IPS DF 4.7 (cell line): ENCODE results near the gene ADSL.
"Not testable (repeated sequence)": the region's sequence is repeated elsewhere in the genome, so short reads cannot be mapped to it uniquely, and the experiment has no call there.

Experiments used
- DNase-seq: peaks from one replicate; pipeline ENCODE4 v3.0.0-alpha.2; 2013; ENCODE audit warnings: low spot score; ENCODE audit errors: extremely low read depth

The ADSL gene

DNA sequence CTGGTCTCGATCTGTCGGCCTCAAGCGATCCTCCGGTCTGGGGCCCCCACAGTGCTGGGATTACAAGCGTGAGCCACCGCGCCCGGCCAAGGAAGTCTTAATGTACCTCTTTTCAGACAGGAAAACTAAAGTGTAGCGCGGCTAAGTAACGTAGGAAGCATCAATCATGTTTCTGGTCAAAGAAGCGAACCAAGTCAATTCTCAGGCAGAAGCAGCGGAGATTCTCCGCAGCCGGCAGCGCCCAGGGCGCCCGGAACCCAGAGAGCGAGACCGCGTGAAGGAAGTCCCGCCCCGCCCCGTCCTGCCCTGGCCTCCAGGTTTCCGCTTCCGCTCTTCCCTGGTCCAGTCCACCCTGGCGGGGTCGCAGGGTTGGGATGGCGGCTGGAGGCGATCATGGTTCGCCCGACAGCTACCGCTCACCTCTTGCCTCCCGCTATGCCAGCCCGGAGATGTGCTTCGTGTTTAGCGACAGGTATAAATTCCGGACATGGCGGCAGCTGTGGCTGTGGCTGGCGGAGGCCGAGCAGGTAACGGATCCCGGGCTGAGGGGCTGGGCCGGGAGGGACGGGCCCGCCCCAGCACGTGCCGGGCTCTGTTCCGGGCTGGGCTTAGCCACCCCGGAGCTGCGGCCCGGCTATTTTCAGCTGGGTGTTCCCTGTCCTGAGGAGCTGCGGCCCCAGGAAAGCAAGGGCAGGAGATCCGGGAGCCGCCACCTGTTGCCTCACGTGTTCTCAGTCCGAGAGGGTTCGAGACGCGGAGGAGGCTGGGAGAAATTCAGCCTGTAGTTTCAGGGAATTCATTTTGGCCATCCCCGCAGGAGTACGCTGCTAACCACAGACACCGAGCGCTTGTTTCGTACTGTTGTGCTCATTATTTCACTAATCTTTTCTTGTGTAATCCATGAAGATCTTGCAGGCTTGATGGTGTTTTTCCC lies at the start of gene ADSL:
Gene ADSL, plus strand, starts transcription at position 316 of the 934 bp plus-strand sequence. Its CDS starts 59 bp downstream, at position 375.
- no peak for DNase-seq

DNA sequence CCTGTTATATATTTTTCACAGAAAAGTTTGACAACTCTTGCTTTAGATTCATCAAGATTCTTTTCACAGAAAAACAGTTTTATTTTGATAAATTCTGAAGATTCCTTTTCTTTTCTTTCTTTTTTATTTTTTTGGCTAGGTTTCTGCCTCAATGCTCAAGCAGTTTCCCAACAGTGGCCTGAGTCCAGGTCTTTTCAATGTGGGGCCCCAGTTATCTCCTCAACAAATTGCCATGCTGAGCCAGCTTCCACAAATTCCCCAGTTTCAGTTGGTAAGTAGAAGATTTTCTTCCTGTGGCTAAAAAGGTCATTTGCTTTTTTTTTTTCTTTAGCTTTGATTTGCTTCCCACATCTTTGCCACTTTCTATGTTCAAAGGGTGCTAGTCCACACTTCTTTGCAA lies 46.0 kb upstream of the ADSL start:
- DNase-seq: no peak

DNA sequence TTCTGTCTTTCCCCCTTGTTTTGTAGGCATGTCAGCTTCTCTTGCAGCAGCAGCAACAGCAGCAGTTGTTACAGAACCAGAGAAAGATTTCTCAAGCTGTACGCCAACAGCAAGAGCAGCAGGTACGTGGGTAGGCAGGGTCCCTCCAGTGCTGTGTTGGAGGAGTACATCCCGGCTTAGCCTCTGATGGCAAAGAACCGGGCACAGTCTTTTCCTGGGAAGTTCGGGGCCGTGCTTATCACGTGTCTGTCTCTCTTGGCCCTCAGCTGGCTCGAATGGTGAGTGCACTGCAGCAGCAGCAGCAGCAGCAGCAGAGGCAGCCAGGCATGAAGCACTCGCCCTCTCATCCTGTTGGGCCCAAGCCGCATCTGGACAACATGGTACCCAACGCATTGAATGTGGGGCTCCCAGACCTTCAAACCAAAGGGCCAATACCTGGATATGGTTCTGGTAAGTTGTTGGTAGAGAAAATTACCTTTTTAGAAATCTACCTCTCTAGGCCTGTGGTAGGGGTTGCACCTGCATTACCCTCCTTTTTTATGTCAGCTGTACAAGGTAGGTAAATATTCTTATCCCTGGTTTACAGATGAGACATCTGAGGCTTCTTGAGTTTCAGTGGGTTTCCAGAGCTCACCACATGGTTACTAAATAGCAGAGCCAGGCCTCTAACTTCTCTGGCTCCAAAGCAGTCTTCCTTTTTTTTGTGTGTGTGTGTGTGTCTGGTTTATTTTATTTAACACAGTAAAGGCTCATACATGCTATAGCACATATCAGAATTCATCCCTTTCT lies 45.2 kb upstream of the ADSL start:
- DNase-seq: no peak

DNA sequence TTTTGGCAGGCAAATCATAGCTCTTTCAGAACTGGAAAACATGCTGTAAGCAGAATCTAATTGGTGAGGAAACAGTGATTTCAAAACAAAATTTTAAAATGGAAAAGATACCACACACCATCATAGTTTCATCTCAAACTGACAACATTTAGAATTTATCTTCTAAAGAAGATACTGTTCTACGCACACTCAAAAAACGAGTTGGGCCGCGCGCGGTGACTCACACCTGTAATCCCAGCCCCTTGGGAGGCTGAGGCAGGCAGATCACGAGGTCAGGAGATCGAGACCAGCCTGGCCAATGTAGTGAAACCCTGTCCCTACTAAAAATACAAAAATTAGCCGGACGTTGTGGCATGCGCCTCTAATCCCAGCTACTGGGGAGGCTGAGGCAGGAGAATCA lies 44.2 kb upstream of the ADSL start:
- DNase-seq: no peak

DNA sequence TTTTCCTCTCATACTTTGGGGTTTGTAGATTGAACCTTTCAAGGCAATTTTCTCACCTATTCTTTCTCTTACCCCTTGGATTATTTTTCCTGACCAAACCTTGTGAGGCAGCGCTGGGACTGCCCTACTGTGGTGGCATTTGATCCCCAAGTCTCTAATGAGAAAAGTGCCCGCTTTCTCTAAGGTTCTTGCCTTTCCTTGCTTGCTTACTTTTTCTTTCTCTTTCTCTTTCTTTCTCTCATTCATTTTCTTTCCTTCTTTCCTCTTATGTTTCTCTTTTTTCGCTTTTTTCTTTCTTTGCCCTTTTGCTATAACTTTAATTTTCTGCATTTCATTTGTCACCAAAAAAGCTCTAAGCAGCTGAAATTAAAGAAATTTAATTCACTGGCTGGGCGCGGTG lies 40.7 kb upstream of the ADSL start:
- no peak for DNase-seq

DNA sequence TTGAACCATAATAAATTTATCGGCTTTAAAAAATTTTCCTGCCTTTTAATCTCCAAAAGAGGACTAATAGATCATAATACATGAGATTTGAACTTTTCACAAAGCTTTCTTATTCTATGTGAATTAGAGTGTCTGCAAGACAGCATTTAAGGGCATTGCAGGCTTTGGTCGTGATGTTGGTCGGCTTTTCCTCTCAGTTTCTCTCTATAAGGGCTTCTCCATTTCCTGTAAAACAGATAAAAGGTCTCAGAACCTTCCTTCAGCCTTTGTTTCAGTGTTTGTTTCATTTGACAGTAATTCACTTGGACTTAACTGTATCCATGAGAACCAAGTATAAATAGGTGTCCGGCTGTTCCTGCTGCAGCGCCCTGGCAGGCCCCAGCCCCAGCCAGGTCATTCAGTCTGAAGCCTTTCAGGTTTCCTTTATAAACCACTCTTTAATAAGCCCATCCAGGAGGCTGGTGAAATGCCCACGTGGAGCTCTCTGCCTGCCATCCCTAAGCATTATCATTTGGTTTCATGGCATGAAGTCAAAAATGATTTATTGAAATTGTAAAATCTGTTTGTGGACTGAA lies 37.2 kb upstream of the ADSL start:
- no peak for DNase-seq

DNA sequence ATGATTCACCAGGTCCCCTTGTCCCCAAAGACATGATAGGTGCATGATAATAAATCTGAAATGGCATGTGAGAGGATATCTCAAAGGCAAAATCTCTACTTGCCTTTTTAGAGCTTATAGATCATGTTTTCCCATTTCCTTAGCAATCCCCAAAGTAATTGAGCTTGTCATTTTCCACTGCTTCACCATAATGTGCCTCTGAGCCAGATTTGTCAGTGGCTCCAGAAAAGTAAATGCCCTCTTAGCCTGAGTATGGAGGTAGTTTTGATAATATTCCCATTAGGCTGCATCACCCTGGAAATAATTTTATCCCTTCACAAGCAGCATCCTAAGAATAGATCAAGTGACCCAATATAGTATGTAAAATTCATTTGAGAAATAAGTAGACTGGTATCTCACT lies 36.7 kb upstream of the ADSL start:
- no peak for DNase-seq

DNA sequence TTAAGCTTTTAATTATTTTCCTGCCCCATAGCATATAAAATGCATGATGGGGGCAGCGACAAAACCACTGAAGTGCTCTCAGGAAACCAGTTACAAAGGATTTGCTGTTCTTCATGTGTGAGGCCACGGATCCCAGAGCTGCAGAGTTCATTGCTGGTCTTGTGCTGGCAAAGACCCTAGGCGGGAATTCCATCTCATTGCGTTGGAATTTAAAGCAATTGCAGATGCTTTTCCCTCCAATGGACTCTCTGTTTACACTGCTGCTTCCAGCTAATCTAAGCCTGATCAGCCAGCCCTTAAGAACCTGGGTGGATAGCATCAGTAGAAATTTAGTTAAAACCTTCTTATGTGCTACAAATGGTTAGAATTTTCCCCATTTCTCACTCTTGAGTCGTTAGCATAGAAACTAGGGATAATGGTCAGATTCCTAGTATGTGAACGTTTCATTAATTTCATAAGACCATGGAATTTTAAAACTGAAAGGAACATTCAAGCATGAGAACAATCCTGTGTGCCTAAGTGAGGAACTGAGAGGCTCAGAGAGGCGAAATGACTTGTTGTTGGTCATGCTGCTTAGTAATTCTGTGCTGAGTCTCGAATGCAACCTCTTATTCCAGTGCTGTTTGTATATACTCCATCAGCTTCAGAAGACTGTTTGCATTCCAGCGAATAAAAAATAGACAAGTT lies 36.1 kb upstream of the ADSL start:
- no peak for DNase-seq

DNA sequence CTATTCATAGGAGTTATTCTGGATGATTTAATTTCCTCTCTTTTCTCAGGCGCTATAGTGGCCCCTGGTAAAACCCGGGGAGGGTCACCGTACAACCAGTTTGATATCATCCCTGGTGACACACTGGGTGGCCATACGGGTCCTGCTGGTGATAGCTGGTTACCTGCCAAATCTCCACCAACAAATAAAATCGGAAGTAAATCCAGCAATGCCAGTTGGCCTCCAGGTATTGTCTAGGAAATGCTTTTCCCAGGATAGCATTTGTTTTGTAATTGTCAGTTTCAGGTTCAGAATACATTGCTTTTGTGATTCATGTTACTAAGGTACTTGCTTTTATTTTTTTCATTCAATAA lies 35.6 kb upstream of the ADSL start:
- no peak for DNase-seq

DNA sequence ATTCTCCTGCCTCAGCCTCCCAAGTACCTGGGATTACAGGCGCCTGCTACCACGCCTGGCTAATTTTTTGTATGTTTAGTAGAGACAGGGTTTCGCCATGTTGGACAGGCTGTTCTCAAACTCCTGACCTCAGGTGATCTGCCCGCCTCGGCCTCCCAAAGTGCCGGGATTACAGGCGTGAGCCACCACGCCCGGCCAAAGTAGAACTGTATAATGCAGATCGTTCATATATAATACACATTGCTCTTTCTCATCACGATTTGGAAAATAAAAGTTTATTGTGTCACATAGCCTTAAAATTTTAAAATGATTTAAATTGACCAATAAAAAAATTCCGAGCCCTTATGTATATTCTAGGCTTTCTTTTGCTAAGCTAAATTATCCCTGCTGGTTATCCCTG lies 34.7 kb upstream of the ADSL start:
- not testable (repeated sequence) for DNase-seq

DNA sequence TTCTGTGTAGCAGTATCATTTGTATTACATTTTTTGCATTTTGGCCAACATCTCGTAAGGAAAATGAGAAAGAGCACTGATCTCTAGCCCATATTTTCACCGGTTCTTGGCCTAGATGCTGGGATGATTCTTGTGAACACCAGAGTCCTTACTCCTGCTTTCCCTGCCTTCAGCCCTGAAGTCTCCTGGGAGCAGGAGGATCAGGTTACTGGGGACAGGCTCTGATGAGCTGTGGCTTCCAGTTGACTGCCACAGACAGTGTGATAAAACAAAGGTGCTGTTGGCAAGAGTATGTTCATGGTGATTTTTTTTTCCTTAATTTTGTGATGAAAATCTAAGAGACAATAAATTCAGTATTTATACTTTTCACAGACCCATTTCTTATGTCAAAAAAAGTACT lies 34.2 kb upstream of the ADSL start:
- no peak for DNase-seq

DNA sequence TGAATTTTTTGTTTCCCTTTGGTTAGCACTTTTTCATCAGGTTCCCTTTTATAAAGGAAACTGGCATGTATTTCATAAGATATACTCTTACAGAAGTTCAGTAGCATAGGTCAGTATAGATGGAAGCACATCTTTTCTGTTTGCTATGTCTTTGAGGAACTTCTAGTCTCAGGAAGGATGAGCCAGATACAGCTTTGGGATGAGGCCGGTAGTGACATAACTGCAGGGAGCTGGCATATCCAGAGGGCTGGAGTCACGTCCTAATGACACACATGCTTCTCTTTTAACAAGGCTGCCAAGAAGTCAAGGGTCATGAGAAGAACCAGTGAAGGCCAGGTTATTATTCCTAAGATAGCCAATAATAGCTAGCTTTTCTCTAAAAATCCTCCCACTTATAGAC lies 33.3 kb upstream of the ADSL start:
- DNase-seq: no peak

DNA sequence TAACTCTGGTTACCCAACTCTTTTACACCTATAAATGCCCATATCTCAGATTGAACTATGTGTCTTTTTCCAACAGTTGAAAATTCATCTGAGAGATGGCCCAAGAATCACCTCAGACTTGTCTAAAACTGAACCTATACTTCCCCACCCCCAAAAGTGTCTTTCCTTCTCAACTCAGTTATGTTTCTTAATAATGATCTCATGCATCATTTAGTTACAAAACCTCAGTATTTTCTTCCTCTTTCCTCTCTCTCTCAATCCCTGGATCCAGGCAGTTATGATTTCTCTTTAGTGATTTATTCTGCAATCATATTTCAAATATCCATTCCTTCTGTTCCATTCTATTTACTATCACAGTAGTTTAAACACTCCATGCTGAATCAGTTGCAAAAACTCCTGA lies 32.3 kb upstream of the ADSL start:
- DNase-seq: no peak

DNA sequence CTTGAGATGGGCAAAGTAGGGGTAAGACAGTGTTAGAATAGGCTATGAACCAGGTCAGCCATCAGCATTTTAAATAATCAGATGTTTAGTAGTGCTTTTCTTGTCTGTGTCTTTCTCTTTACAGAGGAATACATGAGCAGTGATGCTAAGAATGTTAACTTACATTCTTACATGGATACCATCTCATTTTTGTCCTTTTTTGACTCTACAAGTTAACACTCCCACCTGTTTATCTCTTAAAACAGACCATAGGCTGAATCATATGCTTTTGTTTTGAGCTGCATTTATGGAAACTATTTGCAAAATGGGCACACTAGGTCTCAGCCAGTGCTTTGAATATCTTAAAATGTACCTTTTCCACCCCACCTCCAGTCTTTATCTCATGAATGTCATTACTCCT lies 25.6 kb upstream of the ADSL start:
- no peak for DNase-seq

DNA sequence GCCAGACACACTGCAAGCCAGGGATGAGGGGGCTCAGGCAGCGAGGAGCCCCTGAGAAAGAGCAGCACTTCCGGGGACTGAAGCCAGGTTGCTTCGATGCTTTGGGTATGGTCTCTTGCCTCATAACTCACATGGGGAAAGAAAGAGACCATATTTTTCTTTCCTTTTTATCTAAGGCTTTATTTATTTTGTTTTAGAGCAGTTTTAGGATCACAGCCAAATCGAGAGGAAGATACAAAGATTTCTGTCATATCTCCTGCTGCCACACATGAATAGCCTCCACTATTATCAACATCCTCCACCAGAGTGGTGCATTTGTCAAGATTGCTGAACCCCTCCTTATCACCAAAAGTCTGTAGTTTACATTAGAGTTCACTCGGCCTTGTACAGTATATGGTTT lies 24.3 kb upstream of the ADSL start:
- DNase-seq: no peak

DNA sequence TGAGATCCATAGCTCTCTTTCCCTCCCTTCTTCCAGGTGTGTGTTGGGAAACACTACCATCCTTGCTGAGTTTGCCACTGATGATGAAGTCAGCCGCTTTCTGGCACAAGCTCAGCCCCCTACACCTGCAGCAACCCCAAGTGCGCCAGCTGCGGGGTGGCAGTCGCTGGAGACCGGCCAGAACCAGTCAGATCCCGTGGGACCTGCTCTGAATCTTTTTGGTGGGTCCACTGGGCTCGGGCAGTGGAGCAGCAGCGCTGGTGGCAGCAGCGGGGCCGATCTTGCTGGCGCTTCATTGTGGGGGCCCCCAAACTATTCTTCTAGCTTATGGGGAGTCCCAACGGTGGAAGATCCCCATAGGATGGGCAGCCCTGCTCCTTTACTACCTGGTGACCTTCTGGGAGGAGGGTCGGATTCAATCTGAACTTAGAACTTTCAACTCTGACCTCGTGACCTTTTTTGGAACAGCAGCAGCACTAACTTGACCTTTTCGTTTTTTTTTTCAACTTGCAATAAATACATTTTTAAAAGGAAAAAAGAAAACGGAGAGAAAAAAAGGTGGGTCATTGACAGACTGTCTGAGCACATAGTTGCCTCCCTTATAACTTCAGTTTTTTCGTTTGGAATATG lies 23.4 kb upstream of the ADSL start:
- no peak for DNase-seq

DNA sequence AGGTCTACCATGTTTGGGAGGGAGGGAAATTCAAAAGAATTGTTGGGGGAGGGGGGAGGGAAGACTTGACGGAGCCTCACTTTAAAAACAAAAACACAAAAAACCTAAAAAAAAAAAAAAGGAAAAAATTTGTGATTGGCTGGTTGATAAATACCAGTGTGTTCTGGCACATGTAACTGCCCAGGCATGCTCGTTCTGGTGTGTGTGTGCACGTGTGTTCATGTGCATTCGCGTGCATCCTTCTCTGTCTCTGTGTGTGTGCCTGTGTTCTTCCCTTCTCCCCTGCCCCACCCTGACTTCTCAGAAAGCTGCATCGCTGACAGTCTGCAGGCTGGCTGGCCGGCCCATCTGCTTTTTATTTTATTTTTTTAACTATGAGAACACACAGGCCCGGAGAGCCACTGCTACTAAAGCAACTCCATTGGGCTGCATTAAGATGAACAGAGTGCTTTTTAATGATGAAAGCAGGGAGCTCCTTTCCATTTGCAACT lies 22.6 kb upstream of the ADSL start:
- no peak for DNase-seq

DNA sequence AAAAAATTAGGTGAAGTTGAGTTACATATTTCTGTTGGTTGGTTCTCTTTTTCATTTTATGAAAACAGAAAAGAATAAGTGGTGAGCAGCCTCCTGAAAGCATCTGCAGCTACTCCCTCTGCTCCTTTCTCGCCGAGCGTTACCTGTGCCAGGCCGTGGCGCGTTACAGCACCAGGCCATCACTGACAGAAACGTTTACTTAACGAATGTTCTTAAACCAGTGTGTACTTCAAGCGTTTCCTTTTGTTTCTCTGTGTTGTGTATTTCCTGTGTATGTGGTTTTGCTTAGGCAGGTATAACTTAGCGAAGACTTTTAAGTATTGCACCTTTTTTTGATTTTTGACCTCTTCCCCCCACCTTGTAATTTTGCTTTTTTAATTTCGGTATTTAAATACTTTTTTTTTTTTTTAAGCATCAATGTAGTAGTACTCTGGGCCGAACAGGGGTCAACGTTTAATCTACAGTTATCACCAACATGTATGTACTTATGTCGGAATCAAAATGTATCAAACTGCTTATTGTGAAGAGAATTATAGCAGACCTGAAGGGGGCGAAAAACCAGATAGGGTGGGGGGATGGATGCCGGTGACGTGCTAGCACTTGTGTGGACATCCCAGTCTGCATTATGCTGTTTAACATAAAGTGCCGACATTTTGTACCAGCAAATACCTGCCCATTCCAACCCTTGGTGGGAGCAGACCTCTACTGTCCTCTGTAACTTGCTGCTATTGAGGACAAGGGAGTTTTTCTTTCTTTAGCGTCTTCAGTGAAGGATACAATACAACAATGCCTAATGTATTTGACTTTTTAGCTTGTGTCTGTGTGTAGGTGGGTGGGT lies 21.6 kb upstream of the ADSL start:
- DNase-seq: no peak

DNA sequence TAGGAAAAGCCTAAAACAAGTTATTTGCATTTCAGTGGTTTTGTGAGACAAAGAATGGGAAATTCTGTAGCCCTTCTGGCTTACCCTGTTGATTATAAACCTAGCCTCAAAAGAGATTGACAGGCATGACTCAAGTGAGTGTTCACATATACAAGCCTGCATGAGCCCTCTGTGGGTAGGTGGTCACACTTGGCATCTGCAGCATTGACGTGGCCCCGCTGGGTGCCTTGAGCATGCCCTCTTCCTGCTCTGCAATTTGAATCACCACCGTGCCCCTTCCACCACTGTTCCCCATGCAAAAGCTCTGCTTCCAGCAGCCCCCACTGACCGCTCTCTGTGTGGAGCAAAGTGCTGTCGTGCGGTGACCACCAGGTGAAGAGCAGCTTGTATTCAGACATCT lies 21.0 kb upstream of the ADSL start:
- no peak for DNase-seq
